GM12878 (cell line): ENCODE measurements around the gene GSAP. TPM values are rescaled to one million over a fixed set of nuclear protein-coding genes. Genes with fewer than 3 reads are reported as not detected.

ENCODE experiments used
- ATAC-seq: fragments of 200-7000 bp; cut with Tn5 transposase; 3 replicates; pipeline ENCODE4 v1.9.1; 2020; ENCODE audit warnings: mild to moderate bottlenecking, moderate library complexity
- BruUV-seq: library from RNA; stranded (reverse); fragments of 400-500 nt; replicated peaks from 2 replicates; lab custom pipeline; 2021; lab: Mats Ljungman, UMichigan
- CTCF ChIA-PET: fragments of 300-600 bp; sonication (Branson Sonifier 250); formaldehyde crosslinking; extraction: SDS; loops from one replicate; lab custom pipeline; 2021; ENCODE audit warnings: inconsistent platforms; lab: Yijun Ruan, JAX
- POLR2A ChIA-PET: fragments of 350-600 bp; formaldehyde crosslinking; extraction: SDS; loops from one replicate; lab custom pipeline; 2021; ENCODE audit warnings: inconsistent platforms; lab: Charles Lee
- RAD21 ChIA-PET: fragments of 300-600 bp; sonication (Branson Sonifier 250); formaldehyde crosslinking; loops from one replicate; lab custom pipeline; 2023; ENCODE audit warnings: antibody characterized with exemption; ENCODE audit not compliant: unreplicated experiment; lab: Charles Lee
- SMC1A ChIA-PET: fragments of 300-600 bp; sonication (Branson Sonifier 250); formaldehyde crosslinking; loops from one replicate; lab custom pipeline; 2023; ENCODE audit not compliant: unreplicated experiment, uncharacterized antibody; lab: Charles Lee
- DNase-seq: peaks from one replicate; pipeline ENCODE4 v3.0.0-alpha.2; 2011; ENCODE audit warnings: low read depth, low spot score
- FAIRE-seq: peaks from 3 replicates; lab custom pipeline; 2011; peaks lifted over from hg19 to GRCh38; lab: Jason Lieb, UNC
- H2AFZ ChIP-seq: 2 replicates; pipeline ENCODE4 v1.6.0; 2011; ENCODE audit warnings: low read depth, low read length, control low read depth; ENCODE audit not compliant: control insufficient read depth
- H3K27ac ChIP-seq: 2 replicates; pipeline ENCODE4 v1.5.1; 2011; ENCODE audit warnings: control low read depth; ENCODE audit not compliant: control insufficient read depth, insufficient read depth
- H3K27me3 ChIP-seq, 2 experiments: replicated peaks in 1 of 2; 2 replicates each; pipeline versions ENCODE4 v1.6.0 to v1.6.1; 2011; ENCODE audit warnings: low read length in 1 of 2; ENCODE audit not compliant: control insufficient read depth in 2 of 2, insufficient read depth in 2 of 2
- H3K36me3 ChIP-seq, 2 experiments: 2 replicates each; pipeline ENCODE4 v1.5.1; 2011; ENCODE audit warnings: low read length in 1 of 2; ENCODE audit not compliant: control insufficient read depth in 2 of 2, insufficient read depth in 2 of 2
- H3K4me1 ChIP-seq: 2 replicates; pipeline ENCODE4 v1.6.1; 2011; ENCODE audit warnings: mild to moderate bottlenecking, low read length, moderate library complexity, mixed read lengths; ENCODE audit not compliant: control insufficient read depth, insufficient read depth
- H3K4me2 ChIP-seq: 2 replicates; pipeline ENCODE4 v1.6.0; 2011; ENCODE audit warnings: control low read depth; ENCODE audit not compliant: control insufficient read depth, insufficient read depth
- H3K4me3 ChIP-seq: fragments of 200-600 bp; sonication (generic); 2 replicates; pipeline ENCODE4 v1.5.1; 2016
- H3K79me2 ChIP-seq: 2 replicates; pipeline ENCODE4 v1.6.0; 2011; ENCODE audit warnings: low read length; ENCODE audit not compliant: control insufficient read depth, insufficient read depth
- H3K9ac ChIP-seq: 2 replicates; pipeline ENCODE4 v1.8.0; 2011; ENCODE audit warnings: low read length, control low read depth, mixed read lengths; ENCODE audit not compliant: control insufficient read depth, insufficient read depth
- H3K9me3 ChIP-seq: replicated peaks from 3 replicates; pipeline ENCODE4 v1.5.1; 2011; ENCODE audit warnings: mild to moderate bottlenecking, low read length; ENCODE audit not compliant: control insufficient read depth, insufficient read depth
- H4K20me1 ChIP-seq: 2 replicates; pipeline ENCODE4 v1.6.0; 2011; ENCODE audit not compliant: control insufficient read depth, insufficient read depth
- CHD2 ChIP-seq: IDR thresholded peaks from 2 replicates; pipeline ENCODE4 v1.6.1; 2011; ENCODE audit warnings: low read depth, low read length, improper control_type of control experiment, borderline replicate concordance
- CREB1 ChIP-seq: IDR thresholded peaks from 2 replicates; pipeline ENCODE4 v1.6.1; 2012; ENCODE audit warnings: low read depth, mild to moderate bottlenecking, inconsistent platforms
- ELK1 ChIP-seq: IDR thresholded peaks from 2 replicates; pipeline ENCODE4 v1.6.1; 2012; ENCODE audit warnings: low read depth, low read length, improper control_type of control experiment
- GABPA ChIP-seq: IDR thresholded peaks from 2 replicates; pipeline ENCODE4 v1.6.1; 2014; ENCODE audit warnings: antibody characterized with exemption, low read depth, mild to moderate bottlenecking, inconsistent platforms
- HDGF ChIP-seq: fragments of 450-650 bp; IDR thresholded peaks from 2 replicates; pipeline ENCODE4 v1.6.1; 2016; ENCODE audit warnings: antibody characterized with exemption
- JUND ChIP-seq: IDR thresholded peaks from 2 replicates; pipeline ENCODE4 v1.6.1; 2012; ENCODE audit warnings: low read depth, mild to moderate bottlenecking, low read length, improper control_type of control experiment, moderate library complexity
- KDM1A ChIP-seq: fragments of 200-600 bp; sonication (generic); IDR thresholded peaks from 2 replicates; pipeline ENCODE4 v1.6.1; 2016; ENCODE audit warnings: borderline replicate concordance
- PBX3 ChIP-seq: IDR thresholded peaks from 2 replicates; pipeline ENCODE4 v1.6.1; 2011; ENCODE audit warnings: mild to moderate bottlenecking, low read depth, low read length, moderate library complexity; ENCODE audit not compliant: insufficient replicate concordance
- POLR2A ChIP-seq: IDR thresholded peaks from 2 replicates; pipeline ENCODE4 v1.6.1; 2011; ENCODE audit warnings: low read depth, mild to moderate bottlenecking, low read length
- POLR2AphosphoS2 ChIP-seq: IDR thresholded peaks from 2 replicates; pipeline ENCODE4 v1.6.1; 2011; ENCODE audit warnings: low read depth, mild to moderate bottlenecking, low read length, improper control_type of control experiment, moderate library complexity
- SIX5 ChIP-seq: IDR thresholded peaks from 2 replicates; pipeline ENCODE4 v1.6.1; 2011; ENCODE audit warnings: mild to moderate bottlenecking, low read depth, low read length, moderate library complexity; ENCODE audit not compliant: severe bottlenecking
- SREBF1 ChIP-seq: IDR thresholded peaks from 2 replicates; pipeline ENCODE4 v1.6.1; 2012; ENCODE audit warnings: mild to moderate bottlenecking, low read length
- SREBF2 ChIP-seq: IDR thresholded peaks from 2 replicates; pipeline ENCODE4 v1.6.1; 2012; ENCODE audit warnings: mild to moderate bottlenecking, low read length
- WGBS: methylation state at CpG from one replicate; pipeline ENCODE4 v1.1.6; 2016; ENCODE audit warnings: low lambda C conversion rate; ENCODE audit not compliant: insufficient replicate concordance, insufficient coverage; ENCODE audit errors: missing lambda C conversion rate; 5-methylcytosine and 5-hydroxymethylcytosine counted together
- in situ Hi-C: fragments of 300-500 bp; cut with MboI; formaldehyde crosslinking; loops from 9 replicates; pipeline ENCODE4 v1.14.3; 2018; ENCODE audit warnings: mixed read lengths
- intact Hi-C: fragments of 100-400 bp; cut with micrococcal nuclease; formaldehyde crosslinking; loops from one replicate; pipeline ENCODE4 v1.14.2; 2022; ENCODE audit not compliant: unreplicated experiment
- polyA plus RNA-seq, 11 experiments: library from polyadenylated mRNA; depleted of rRNA in 4 of 11; unstranded in 6 of 11; stranded (reverse) in 5 of 11; fragments of >200 nt; fragmentation: Nextera tagmentation in 4 of 11; fragmentation: Illumina TruSeq in 1 of 11; extraction: Ambion mirVana in 4 of 11; extraction: Trizol in 1 of 11; gene quantifications; 1 replicate in 1 of 11; 2 replicates in 10 of 11; pipeline versions ENCODE4 v1.2.1 to v1.2.3, GENCODE V29; 2011 to 2016; ENCODE audit warnings: inconsistent platforms in 2 of 11, missing spikeins in 2 of 11, low read depth in 1 of 11
- total RNA-seq, 4 experiments: library from RNA; depleted of rRNA in 3 of 4; stranded (reverse); fragments of >200 nt in 3 of 4; fragmentation: Illumina TruSeq in 1 of 4; extraction: Trizol in 1 of 4; gene quantifications; 2 replicates each; pipeline versions ENCODE4 v1.2.1 to v1.2.3, GENCODE V29; 2013 to 2021
- TF ChIP-seq, protein P1 (sequence below): IDR thresholded peaks from 2 replicates; pipeline ENCODE4 v1.6.1; 2011; ENCODE audit warnings: low read depth, low read length, improper control_type of control experiment, borderline replicate concordance

Gene GSAP
- total and polyA plus RNA-seq, 10 of the 15 experiments (the other 5 are each of a cell fraction or from before 2014, with no cell fraction given), result 6.6 to 38.1 (median 21.8) TPM

- SMC1A ChIA-PET, result interaction anchor here (1.3 to 1.8 kb wide), 3 partner anchors 16 to 74 kb away, joined by 3 to 6 read pairs (median 4); no protein-coding TSS in a partner anchor
- CTCF ChIA-PET, result interaction anchor here (0.6 to 1.1 kb wide), 3 partner anchors 8 to 11 kb away, joined by 3 read pairs; no protein-coding TSS in a partner anchor
Observed at GRCh38 chr7:77320714-77321113, 95.4 kb downstream of the GSAP start.

DNA sequence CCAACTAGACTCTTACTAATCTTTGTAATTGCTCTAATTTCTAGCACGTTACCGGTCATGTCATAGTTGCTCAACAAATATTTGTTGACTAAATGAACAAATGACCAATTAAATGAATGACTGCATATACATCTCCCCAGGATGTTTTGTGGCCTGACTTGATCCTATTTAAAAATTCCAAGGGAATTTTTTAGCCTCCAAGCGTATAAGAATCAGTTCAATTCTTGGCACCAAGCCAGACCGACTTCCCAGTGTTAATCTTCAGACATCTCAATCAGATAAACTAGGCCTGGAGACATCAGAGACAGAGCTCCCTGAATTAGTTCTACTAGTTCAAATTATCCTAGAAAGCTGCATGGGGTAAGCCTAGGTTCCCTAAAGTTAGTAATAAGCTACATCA lies 96.0 kb downstream of the GSAP start:
- ChIA-PET RAD21 (interaction anchor here (0.6 to 1.6 kb wide), 2 partner anchors 12 to 220 kb away, joined by 3 to 4 read pairs; no protein-coding TSS in a partner anchor), SMC1A (interaction anchor here (0.6 to 1.8 kb wide), 4 partner anchors 16 to 534 kb away, joined by 3 to 6 read pairs (median 4); no protein-coding TSS in a partner anchor), POLR2A (no interaction called here), CTCF (interaction anchor here (0.6 kb wide), 1 partner anchor 9 kb away, joined by 3 read pairs; no protein-coding TSS in a partner anchor)
- no peak overlapping the region for H3K4me3 ChIP-seq
- no peaks in the 10 kb centered on the region; a peak in 1 of 4 replicates for H3K36me3 ChIP-seq
- no peak for ATAC-seq
- no TSS peak for BruUV-seq
- WGBS, result 98% methylated on average over 4 of the region's 4 CpGs
- no peaks in the 10 kb centered on the region for H4K20me1 ChIP-seq
- in situ Hi-C loops (no loop called here), intact Hi-C loops (no loop called here)
- H3K9me3 ChIP-seq, result no peaks in the 10 kb centered on the region
- no peak overlapping the region for H3K27ac ChIP-seq
- no peak for FAIRE-seq
- no peaks in the 10 kb centered on the region for H3K4me1 ChIP-seq
- H3K9ac ChIP-seq, result no peak overlapping the region
- H3K27me3 ChIP-seq, result no peaks in the 10 kb centered on the region
- H3K4me2 ChIP-seq, result no peak overlapping the region
- no peak overlapping the region for H2AFZ ChIP-seq
- DNase-seq, result no peak
- H3K79me2 ChIP-seq, result no peaks in the 10 kb centered on the region
- TF ChIP-seq, protein P1, sequence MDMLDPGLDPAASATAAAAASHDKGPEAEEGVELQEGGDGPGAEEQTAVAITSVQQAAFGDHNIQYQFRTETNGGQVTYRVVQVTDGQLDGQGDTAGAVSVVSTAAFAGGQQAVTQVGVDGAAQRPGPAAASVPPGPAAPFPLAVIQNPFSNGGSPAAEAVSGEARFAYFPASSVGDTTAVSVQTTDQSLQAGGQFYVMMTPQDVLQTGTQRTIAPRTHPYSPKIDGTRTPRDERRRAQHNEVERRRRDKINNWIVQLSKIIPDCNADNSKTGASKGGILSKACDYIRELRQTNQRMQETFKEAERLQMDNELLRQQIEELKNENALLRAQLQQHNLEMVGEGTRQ, result no peak
- no peak for TF ChIP-seq JUND
- TF ChIP-seq SREBF2, result no peak
- TF ChIP-seq GABPA, result no peak
- no peak for TF ChIP-seq POLR2AphosphoS2
- no peak for TF ChIP-seq PBX3
- TF ChIP-seq CREB1, result no peak
- no peak for TF ChIP-seq HDGF
- TF ChIP-seq SREBF1, result no peak
- TF ChIP-seq POLR2A, result no peak
- TF ChIP-seq CHD2, result no peak
- TF ChIP-seq SIX5, result no peak

More at GRCh38 chr7:77320714-77321113, 95.4 kb downstream of the GSAP start:
- Histone ChIP-seq H3K27ac (no peak overlapping the region), H3K79me2 (no peaks in the 10 kb centered on the region), H3K9me3 (no peaks in the 10 kb centered on the region), H3K9ac (no peak overlapping the region), H3K4me3 (no peak overlapping the region), H3K4me2 (no peak overlapping the region), H3K4me1 (no peaks in the 10 kb centered on the region), H4K20me1 (no peaks in the 10 kb centered on the region), H2AFZ (no peak overlapping the region), H3K27me3 (no peaks in the 10 kb centered on the region), H3K36me3 (no peaks in the 10 kb centered on the region; a peak in 1 of 4 replicates)
- intact Hi-C loops, result no loop called here
- BruUV-seq, result no TSS peak
- WGBS, result 95% methylated on average over 2 of the region's 2 CpGs
- TF ChIP-seq ELK1 (no peak), KDM1A (no peak)
- FAIRE-seq (no peak), DNase-seq (no peak), ATAC-seq (no peak)
- ChIA-PET RAD21 (interaction anchor here (0.6 to 1.6 kb wide), 2 partner anchors 11 to 220 kb away, joined by 3 to 4 read pairs; no protein-coding TSS in a partner anchor), POLR2A (no interaction called here)
- in situ Hi-C loops, result no loop called here
